ENCODE results near the gene PRDX3. TPM values are rescaled to one million over a fixed set of nuclear protein-coding genes. Genes with fewer than 3 reads are reported as not detected.

The PRDX3 gene
- total RNA-seq, result 120 and 222 TPM in 2 replicates

GRCh38 chr10:119178372-119179119, at the start of gene PRDX3:
Gene PRDX3, minus strand, starts transcription at chr10:119178812. Its CDS starts 22 bp downstream, at chr10:119178790.
- TF ChIP-seq CTCF (IDR thresholded peaks at IDR 0.05; ENCODE audit: insufficient read depth, low read depth, low read length), result peak; percentile 4
- peak; percentile 91 for DNase-seq (ENCODE audit: low read depth)
- H3K4me3 ChIP-seq (ENCODE audit: low read depth, low read length), result peak within 1 kb of the TSS; percentile 87

- DNase-seq (ENCODE audit: low read depth), result no peak
- no peak for TF ChIP-seq CTCF (IDR thresholded peaks at IDR 0.05; ENCODE audit: insufficient read depth, low read depth, low read length)
Observed at GRCh38 chr10:119227825-119228224, 49.2 kb upstream of the PRDX3 start.

GRCh38 chr10:119225083-119225658, 46.6 kb upstream of the PRDX3 start:
- TF ChIP-seq CTCF (IDR thresholded peaks at IDR 0.05; ENCODE audit: insufficient read depth, low read depth, low read length), result no peak
- H3K4me3 ChIP-seq (ENCODE audit: low read depth, low read length), result no peak overlapping the region
- DNase-seq (ENCODE audit: low read depth), result no peak

More at GRCh38 chr10:119227825-119228224, 49.2 kb upstream of the PRDX3 start:
- no peak overlapping the region for H3K4me3 ChIP-seq (ENCODE audit: low read depth, low read length)

GRCh38 chr10:119222966-119223386, 44.4 kb upstream of the PRDX3 start:
- no peak for TF ChIP-seq CTCF (IDR thresholded peaks at IDR 0.05; ENCODE audit: insufficient read depth, low read depth, low read length)
- DNase-seq (ENCODE audit: low read depth), result no peak

GRCh38 chr10:119222537-119222936, 43.9 kb upstream of the PRDX3 start:
- H3K4me3 ChIP-seq (ENCODE audit: low read depth, low read length), result no peak overlapping the region
- no peak for DNase-seq (ENCODE audit: low read depth)
- TF ChIP-seq CTCF (IDR thresholded peaks at IDR 0.05; ENCODE audit: insufficient read depth, low read depth, low read length), result no peak

More at GRCh38 chr10:119222966-119223386, 44.4 kb upstream of the PRDX3 start:
- H3K4me3 ChIP-seq (ENCODE audit: low read depth, low read length), result no peak overlapping the region

- no peak overlapping the region for H3K4me3 ChIP-seq (ENCODE audit: low read depth, low read length)
- peak; percentile 54 for DNase-seq (ENCODE audit: low read depth)
- TF ChIP-seq CTCF (IDR thresholded peaks at IDR 0.05; ENCODE audit: insufficient read depth, low read depth, low read length), result no peak
Observed at GRCh38 chr10:119221666-119222065, 43.1 kb upstream of the PRDX3 start.
